Thyroid gland (tissue), 4 donors: ENCODE measurements around the gene POLR1A.

Experiments
- CTCF ChIP-seq, 6 experiments: fragments of 200-600 bp in 3 of 6; fragments of 450-650 bp in 3 of 6; sonication (generic) in 3 of 6; IDR thresholded peaks; one replicate each; pipeline ENCODE4 v1.5.1; 2016 to 2019; ENCODE audit warnings: antibody characterized with exemption in 6 of 6, mild to moderate bottlenecking in 2 of 6, inconsistent platforms in 1 of 6, moderate library complexity in 1 of 6
- POLR2A ChIP-seq, 2 donors: fragments of 450-650 bp; IDR thresholded peaks; one replicate each; pipeline ENCODE4 v1.6.1; 2017; ENCODE audit warnings: antibody characterized with exemption in 2 of 2, mild to moderate bottlenecking in 2 of 2, moderate library complexity in 1 of 2

GRCh38 chr2:86001326-86001725 lies 104.4 kb downstream of the POLR1A start:
- no peak for TF ChIP-seq POLR2A (IDR thresholded peaks at IDR 0.05)
- no peak for TF ChIP-seq CTCF (IDR thresholded peaks at IDR 0.05)
